Mesenchymal stem cell (in vitro differentiated cells and primary cell): Measurements from ENCODE around the gene STEAP1B.

Experiments
- DNase-seq: peaks from one replicate; pipeline ENCODE4 v3.0.0-alpha.2; 2013
- H2AFZ ChIP-seq: one replicate; pipeline ENCODE4 v1.6.1; 2013; ENCODE audit warnings: low read depth, mild to moderate bottlenecking, control low read depth, inconsistent platforms, low read length, moderate library complexity
- H2AK5ac ChIP-seq: 2 replicates; pipeline ENCODE4 v1.6.1; 2013; ENCODE audit warnings: low read length, moderate library complexity, mild to moderate bottlenecking, inconsistent platforms; ENCODE audit not compliant: severe bottlenecking
- H2BK120ac ChIP-seq: one replicate; pipeline ENCODE4 v1.6.1; 2013; ENCODE audit warnings: low read depth, mild to moderate bottlenecking, inconsistent platforms, low read length, moderate library complexity
- H2BK12ac ChIP-seq, 2 experiments: one replicate each; pipeline ENCODE4 v1.6.1; 2013; ENCODE audit warnings: inconsistent platforms in 2 of 2, low read length in 2 of 2, mild to moderate bottlenecking in 2 of 2, moderate library complexity in 2 of 2, control low read depth in 1 of 2
- H2BK15ac ChIP-seq: one replicate; pipeline ENCODE4 v1.6.1; 2013; ENCODE audit warnings: mild to moderate bottlenecking, low read depth, inconsistent platforms; ENCODE audit not compliant: poor library complexity, severe bottlenecking
- H2BK5ac ChIP-seq: 2 replicates; pipeline ENCODE4 v1.6.1; 2013; ENCODE audit warnings: low read depth, mild to moderate bottlenecking, low read length, control low read depth, inconsistent platforms; ENCODE audit not compliant: poor library complexity, severe bottlenecking
- H3K14ac ChIP-seq, 2 experiments: one replicate each; pipeline ENCODE4 v1.6.1; 2013; ENCODE audit warnings: inconsistent platforms in 2 of 2, low read length in 2 of 2, control low read depth in 1 of 2, mild to moderate bottlenecking in 1 of 2, moderate library complexity in 1 of 2
- H3K18ac ChIP-seq, 2 experiments: one replicate each; pipeline ENCODE4 v1.6.1; 2013; ENCODE audit warnings: inconsistent platforms in 2 of 2, low read length in 2 of 2, control low read depth in 1 of 2, low read depth in 1 of 2, mild to moderate bottlenecking in 1 of 2
- H3K23ac ChIP-seq, 2 experiments: one replicate each; pipeline ENCODE4 v1.6.1; 2013; ENCODE audit warnings: inconsistent platforms in 2 of 2, low read length in 2 of 2, mild to moderate bottlenecking in 2 of 2, moderate library complexity in 2 of 2, control low read depth in 1 of 2
- H3K27ac ChIP-seq: 2 replicates; pipeline ENCODE4 v1.5.1; 2013; ENCODE audit warnings: mild to moderate bottlenecking, moderate library complexity, low read length, control low read depth, inconsistent platforms; ENCODE audit not compliant: poor library complexity, severe bottlenecking
- H3K27me3 ChIP-seq, 2 experiments: 2 replicates each; pipeline versions ENCODE4 v1.6.1 to v1.7.0; 2013; ENCODE audit warnings: low read length in 2 of 2, mild to moderate bottlenecking in 2 of 2, moderate library complexity in 2 of 2, control low read depth in 1 of 2, inconsistent platforms in 1 of 2; ENCODE audit not compliant: control insufficient read depth in 1 of 2, insufficient read depth in 1 of 2
- H3K36me3 ChIP-seq, 2 experiments: 2 replicates each; pipeline versions ENCODE4 v1.6.1 to v1.7.0; 2013; ENCODE audit warnings: low read length in 2 of 2, control low read depth in 1 of 2, inconsistent platforms in 1 of 2, low read depth in 1 of 2, mild to moderate bottlenecking in 1 of 2; ENCODE audit not compliant: insufficient read depth in 2 of 2, control insufficient read depth in 1 of 2
- H3K4ac ChIP-seq, 2 experiments: one replicate each; pipeline ENCODE4 v1.6.1; 2013; ENCODE audit warnings: inconsistent platforms in 2 of 2, low read length in 2 of 2, mild to moderate bottlenecking in 2 of 2, moderate library complexity in 2 of 2, control low read depth in 1 of 2, low read depth in 1 of 2
- H3K4me1 ChIP-seq: 2 replicates; pipeline ENCODE4 v1.6.1; 2013; ENCODE audit warnings: low read depth, low read length, control low read depth; ENCODE audit not compliant: control insufficient read depth, insufficient read depth
- H3K4me2 ChIP-seq: 2 replicates; pipeline ENCODE4 v1.6.1; 2013; ENCODE audit warnings: low read length, mild to moderate bottlenecking, inconsistent platforms; ENCODE audit not compliant: poor library complexity, severe bottlenecking
- H3K4me3 ChIP-seq, 2 experiments: 2 replicates each; pipeline versions ENCODE4 v1.5.1 to v1.7.0; 2013; ENCODE audit warnings: low read length in 2 of 2, mild to moderate bottlenecking in 2 of 2, control low read depth in 1 of 2, low read depth in 1 of 2; ENCODE audit not compliant: insufficient read depth in 1 of 2
- H3K79me1 ChIP-seq: replicated peaks from 2 replicates; pipeline ENCODE4 v1.6.1; 2013; ENCODE audit warnings: mild to moderate bottlenecking, control low read depth, low read length, inconsistent platforms; ENCODE audit not compliant: poor library complexity, severe bottlenecking
- H3K9ac ChIP-seq: 2 replicates; pipeline ENCODE4 v1.7.0; 2013; ENCODE audit warnings: mild to moderate bottlenecking, low read length, moderate library complexity
- H3K9me3 ChIP-seq: 2 replicates; pipeline ENCODE4 v1.7.0; 2013; ENCODE audit warnings: mild to moderate bottlenecking, low read length; ENCODE audit not compliant: control insufficient read depth
- H4K8ac ChIP-seq: one replicate; pipeline ENCODE4 v1.6.1; 2013; ENCODE audit warnings: inconsistent platforms, mild to moderate bottlenecking, low read length, moderate library complexity
- H4K91ac ChIP-seq: one replicate; pipeline ENCODE4 v1.6.1; 2013; ENCODE audit warnings: mild to moderate bottlenecking, low read length, inconsistent platforms
- WGBS: methylation state at CpG from one replicate; pipeline ENCODE4 v1.1.7; 2013; ENCODE audit warnings: mixed read lengths; 5-methylcytosine and 5-hydroxymethylcytosine counted together

STEAP1B gene

GRCh38 chr7:22477876-22478450, 22.0 kb downstream of the STEAP1B start:
- no peak overlapping the region for H4K91ac ChIP-seq
- no peak overlapping the region for H3K14ac ChIP-seq
- no peaks in the 10 kb centered on the region for H3K4me1 ChIP-seq
- no peak overlapping the region for H3K9ac ChIP-seq
- H3K36me3 ChIP-seq, result peaks cover 0 to 9% of the 10 kb centered on the region in 2 experiments
- H3K27ac ChIP-seq, result no peak overlapping the region
- H2BK5ac ChIP-seq, result no peak overlapping the region
- no peak for DNase-seq
- no peak overlapping the region for H2BK12ac ChIP-seq
- no peak overlapping the region for H2AK5ac ChIP-seq
- WGBS, result 45% methylated on average over 9 of the region's 10 CpGs
- H3K79me1 ChIP-seq, result no peaks in the 10 kb centered on the region
- H3K27me3 ChIP-seq, result peaks cover 0 to 25% of the 10 kb centered on the region in 2 experiments
- no peak overlapping the region for H3K23ac ChIP-seq
- no peak overlapping the region for H2BK120ac ChIP-seq
- H2BK15ac ChIP-seq, result no peak overlapping the region
- no peak overlapping the region for H2AFZ ChIP-seq
- H3K4ac ChIP-seq, result no peak overlapping the region
- no peak overlapping the region for H3K4me2 ChIP-seq
- no peak overlapping the region for H3K18ac ChIP-seq
- H3K4me3 ChIP-seq, result no peak overlapping the region
- H4K8ac ChIP-seq, result no peak overlapping the region
- H3K9me3 ChIP-seq, result no peaks in the 10 kb centered on the region

- no peak overlapping the region for H3K23ac ChIP-seq
- no peaks in the 10 kb centered on the region for H3K9me3 ChIP-seq
- H3K14ac ChIP-seq, result no peak overlapping the region
- H2BK120ac ChIP-seq, result no peak overlapping the region
- no peak for DNase-seq
- H2AFZ ChIP-seq, result no peak overlapping the region
- H3K4ac ChIP-seq, result no peak overlapping the region
- H2AK5ac ChIP-seq, result no peak overlapping the region
- H3K18ac ChIP-seq, result no peak overlapping the region
- peaks cover 0 to 25% of the 10 kb centered on the region in 2 experiments for H3K27me3 ChIP-seq
- H4K91ac ChIP-seq, result no peak overlapping the region
- H3K79me1 ChIP-seq, result no peaks in the 10 kb centered on the region
- no peak overlapping the region for H2BK5ac ChIP-seq
- H3K4me1 ChIP-seq, result no peaks in the 10 kb centered on the region
- H3K4me2 ChIP-seq, result no peak overlapping the region
- H3K4me3 ChIP-seq, result no peak overlapping the region
- H4K8ac ChIP-seq, result no peak overlapping the region
- H3K9ac ChIP-seq, result no peak overlapping the region
- H3K36me3 ChIP-seq, result peaks cover 0 to 9% of the 10 kb centered on the region in 2 experiments
- no CpG with 5 or more reads among the region's 4 CpGs for WGBS
- H2BK12ac ChIP-seq, result no peak overlapping the region
- no peak overlapping the region for H2BK15ac ChIP-seq
- H3K27ac ChIP-seq, result no peak overlapping the region
Observed at GRCh38 chr7:22477262-22477661, 22.7 kb downstream of the STEAP1B start.

GRCh38 chr7:22476824-22477223, 23.2 kb downstream of the STEAP1B start:
- no peak overlapping the region for H2AK5ac ChIP-seq
- no peak overlapping the region for H2BK120ac ChIP-seq
- no peak overlapping the region for H4K91ac ChIP-seq
- no peak for DNase-seq
- no peak overlapping the region for H3K4ac ChIP-seq
- no peak overlapping the region for H3K14ac ChIP-seq
- H2BK15ac ChIP-seq, result no peak overlapping the region
- H3K36me3 ChIP-seq, result peaks cover 0 to 9% of the 10 kb centered on the region in 2 experiments
- H3K27ac ChIP-seq, result no peak overlapping the region
- H3K79me1 ChIP-seq, result no peaks in the 10 kb centered on the region
- H4K8ac ChIP-seq, result no peak overlapping the region
- H2AFZ ChIP-seq, result no peak overlapping the region
- no peak overlapping the region for H2BK12ac ChIP-seq
- no peak overlapping the region for H3K18ac ChIP-seq
- H3K4me2 ChIP-seq, result no peak overlapping the region
- H3K4me1 ChIP-seq, result no peaks in the 10 kb centered on the region
- H3K9me3 ChIP-seq, result no peaks in the 10 kb centered on the region
- H3K9ac ChIP-seq, result no peak overlapping the region
- 94% methylated on average over 6 of the region's 6 CpGs for WGBS
- no peak overlapping the region for H3K4me3 ChIP-seq
- H3K27me3 ChIP-seq, result peaks cover 0 to 25% of the 10 kb centered on the region in 2 experiments
- no peak overlapping the region for H2BK5ac ChIP-seq
- no peak overlapping the region for H3K23ac ChIP-seq

GRCh38 chr7:22474645-22475044, 25.3 kb downstream of the STEAP1B start:
- no peaks in the 10 kb centered on the region for H3K36me3 ChIP-seq
- peaks cover 0 to 9% of the 10 kb centered on the region in 2 experiments for H3K27me3 ChIP-seq
- peaks cover 2% of the 10 kb centered on the region for H3K4me1 ChIP-seq

More at GRCh38 chr7:22474645-22475044, 25.3 kb downstream of the STEAP1B start:
- H2AFZ ChIP-seq, result no peak overlapping the region
- H2BK12ac ChIP-seq, result no peak overlapping the region
- no peaks in the 10 kb centered on the region for H3K79me1 ChIP-seq
- H3K9me3 ChIP-seq, result no peaks in the 10 kb centered on the region
- no peak overlapping the region for H3K23ac ChIP-seq
- no peak overlapping the region for H4K91ac ChIP-seq
- no peak overlapping the region for H3K4me2 ChIP-seq
- H2BK120ac ChIP-seq, result no peak overlapping the region
- H2AK5ac ChIP-seq, result no peak overlapping the region
- H3K27ac ChIP-seq, result no peak overlapping the region
- no peak overlapping the region for H2BK15ac ChIP-seq
- DNase-seq, result no peak
- H3K14ac ChIP-seq, result no peak overlapping the region
- no peak overlapping the region for H3K4ac ChIP-seq
- no peak overlapping the region for H3K9ac ChIP-seq
- H3K18ac ChIP-seq, result no peak overlapping the region
- H4K8ac ChIP-seq, result no peak overlapping the region
- no peak overlapping the region for H3K4me3 ChIP-seq
- no peak overlapping the region for H2BK5ac ChIP-seq
- 95% methylated on average over 2 of the region's 2 CpGs for WGBS
